Measurements from ENCODE around the gene CSTPP1. TPM values are rescaled to one million over a fixed set of nuclear protein-coding genes. Genes with fewer than 3 reads are reported as not detected.

Gene CSTPP1
- total RNA-seq, 1 donor from 2014 or later: 29.6 TPM

DNA sequence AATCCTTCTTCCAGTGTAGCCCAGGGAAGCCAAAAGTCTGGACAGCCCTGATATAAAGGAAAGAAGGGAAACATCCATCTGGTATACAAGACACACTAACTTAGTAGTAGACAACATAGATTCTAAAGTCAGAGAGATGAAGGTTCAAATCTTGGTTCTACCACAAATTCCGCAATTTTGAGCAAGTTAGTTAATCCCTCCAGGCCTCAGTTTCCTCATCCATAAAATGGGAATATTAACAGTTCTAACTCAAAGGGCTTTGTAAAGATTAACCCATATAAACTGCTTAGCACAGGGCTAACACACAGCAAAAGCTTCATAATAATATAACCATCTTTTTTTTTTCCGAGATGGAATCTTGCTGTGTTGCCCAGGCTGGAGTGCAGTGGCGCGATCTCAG lies 29.0 kb upstream of the CSTPP1 start:
- Histone ChIP-seq H2AFZ (ENCODE audit: low read depth, low read length) (no peak overlapping the region), H3K27me3 (ENCODE audit: insufficient read depth, low read length) (no peaks in the 10 kb centered on the region), H3K9ac (ENCODE audit: low read length) (no peak overlapping the region), H3K79me2 (ENCODE audit: insufficient read depth, low read length) (no peaks in the 10 kb centered on the region), H3K4me2 (ENCODE audit: low read length) (no peak overlapping the region), H3K4me1 (ENCODE audit: insufficient read depth, low read length) (peaks cover 9% of the 10 kb centered on the region), H4K20me1 (ENCODE audit: insufficient read depth, low read length) (no peaks in the 10 kb centered on the region), H3K27ac (ENCODE audit: low read depth, low read length) (no peak overlapping the region), H3K36me3 (ENCODE audit: insufficient read depth, low read length) (no peaks in the 10 kb centered on the region), H3K4me3 (ENCODE audit: insufficient read depth, low read depth, low read length) (no peak overlapping the region), H3K9me3 (ENCODE audit: insufficient read depth, low read depth, low read length) (no peaks in the 10 kb centered on the region)
- FAIRE-seq: no peak
- Mint-ChIP-seq H3K36me3 (ENCODE audit: low read depth, unreplicated experiment) (peaks cover 1% of the 10 kb centered on the region), H3K27me3 (ENCODE audit: low read depth, unreplicated experiment) (no peaks in the 10 kb centered on the region), H3K4me3 (ENCODE audit: unreplicated experiment) (no peak overlapping the region), H3K4me1 (ENCODE audit: low read depth, unreplicated experiment) (peaks cover 13% of the 10 kb centered on the region), H3K27ac (ENCODE audit: unreplicated experiment) (no peak overlapping the region), H3K9me3 (ENCODE audit: unreplicated experiment) (no peaks in the 10 kb centered on the region)
- no peak for TF ChIP-seq EZH2 (IDR thresholded peaks at IDR 0.05; ENCODE audit: insufficient read depth, low read length)
- TF ChIP-seq, protein P1, sequence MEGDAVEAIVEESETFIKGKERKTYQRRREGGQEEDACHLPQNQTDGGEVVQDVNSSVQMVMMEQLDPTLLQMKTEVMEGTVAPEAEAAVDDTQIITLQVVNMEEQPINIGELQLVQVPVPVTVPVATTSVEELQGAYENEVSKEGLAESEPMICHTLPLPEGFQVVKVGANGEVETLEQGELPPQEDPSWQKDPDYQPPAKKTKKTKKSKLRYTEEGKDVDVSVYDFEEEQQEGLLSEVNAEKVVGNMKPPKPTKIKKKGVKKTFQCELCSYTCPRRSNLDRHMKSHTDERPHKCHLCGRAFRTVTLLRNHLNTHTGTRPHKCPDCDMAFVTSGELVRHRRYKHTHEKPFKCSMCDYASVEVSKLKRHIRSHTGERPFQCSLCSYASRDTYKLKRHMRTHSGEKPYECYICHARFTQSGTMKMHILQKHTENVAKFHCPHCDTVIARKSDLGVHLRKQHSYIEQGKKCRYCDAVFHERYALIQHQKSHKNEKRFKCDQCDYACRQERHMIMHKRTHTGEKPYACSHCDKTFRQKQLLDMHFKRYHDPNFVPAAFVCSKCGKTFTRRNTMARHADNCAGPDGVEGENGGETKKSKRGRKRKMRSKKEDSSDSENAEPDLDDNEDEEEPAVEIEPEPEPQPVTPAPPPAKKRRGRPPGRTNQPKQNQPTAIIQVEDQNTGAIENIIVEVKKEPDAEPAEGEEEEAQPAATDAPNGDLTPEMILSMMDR (IDR thresholded peaks at IDR 0.05; ENCODE audit: insufficient read depth, low read depth, low read length): no peak
- DNase-seq (ENCODE audit: low read depth): no peak

DNA sequence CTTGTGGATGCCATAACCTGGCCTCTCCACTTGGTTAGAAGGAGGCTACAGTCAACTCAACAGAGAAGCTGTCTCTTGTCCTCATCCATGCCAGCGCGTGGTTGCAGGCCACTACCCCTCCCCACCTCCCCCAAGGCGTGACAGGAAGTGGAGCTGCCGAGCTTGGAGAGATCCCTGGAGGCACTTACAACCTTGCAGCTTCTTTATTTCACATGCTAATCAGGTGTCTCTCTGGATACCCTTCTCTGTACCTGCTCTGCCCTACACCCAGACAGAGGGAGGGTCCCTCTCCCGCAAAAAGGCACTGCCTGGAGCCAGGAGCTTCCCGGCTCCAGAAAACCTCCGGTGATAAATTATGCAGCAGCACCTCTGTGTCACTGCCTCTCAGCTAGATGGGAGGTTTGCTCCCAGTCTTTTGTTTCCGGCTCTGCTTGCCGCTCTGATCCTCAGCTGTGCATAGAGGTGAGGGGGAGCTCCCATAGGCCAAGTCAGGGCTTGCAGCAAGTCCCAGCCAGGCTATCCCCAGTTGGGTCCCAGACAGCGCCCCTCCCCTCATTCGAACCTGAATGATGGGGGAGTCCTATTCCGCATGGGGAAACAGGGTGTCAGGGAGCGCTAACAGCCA lies 23.9 kb upstream of the CSTPP1 start:
- Histone ChIP-seq H3K4me3 (ENCODE audit: insufficient read depth, low read depth, low read length) (peak overlapping the region; percentile 48), H3K4me1 (ENCODE audit: insufficient read depth, low read length) (peaks cover 35% of the 10 kb centered on the region), H3K36me3 (ENCODE audit: insufficient read depth, low read length) (no peaks in the 10 kb centered on the region), H3K79me2 (ENCODE audit: insufficient read depth, low read length) (no peaks in the 10 kb centered on the region), H4K20me1 (ENCODE audit: insufficient read depth, low read length) (no peaks in the 10 kb centered on the region), H3K9ac (ENCODE audit: low read length) (peak overlapping the region; percentile 42), H3K4me2 (ENCODE audit: low read length) (peak overlapping the region; percentile 84), H2AFZ (ENCODE audit: low read depth, low read length) (peak overlapping the region; percentile 71), H3K9me3 (ENCODE audit: insufficient read depth, low read depth, low read length) (no peaks in the 10 kb centered on the region), H3K27ac (ENCODE audit: low read depth, low read length) (no peak overlapping the region), H3K27me3 (ENCODE audit: insufficient read depth, low read length) (no peaks in the 10 kb centered on the region)
- H3K27ac Mint-ChIP-seq (ENCODE audit: unreplicated experiment): peak overlapping the region; percentile 63
- no peaks in the 10 kb centered on the region for H3K9me3 Mint-ChIP-seq (ENCODE audit: unreplicated experiment)
- DNase-seq (ENCODE audit: low read depth) (no peak), FAIRE-seq (no peak)
- TF ChIP-seq, protein P1 (IDR thresholded peaks at IDR 0.05; ENCODE audit: insufficient read depth, low read depth, low read length): no peak
- TF ChIP-seq EZH2 (IDR thresholded peaks at IDR 0.05; ENCODE audit: insufficient read depth, low read length): no peak
- H3K36me3 Mint-ChIP-seq (ENCODE audit: low read depth, unreplicated experiment): no peaks in the 10 kb centered on the region
- H3K27me3 Mint-ChIP-seq (ENCODE audit: low read depth, unreplicated experiment): no peaks in the 10 kb centered on the region
- H3K4me1 Mint-ChIP-seq (ENCODE audit: low read depth, unreplicated experiment): peaks cover 37% of the 10 kb centered on the region
- peak overlapping the region; percentile 79 for H3K4me3 Mint-ChIP-seq (ENCODE audit: unreplicated experiment)

DNA sequence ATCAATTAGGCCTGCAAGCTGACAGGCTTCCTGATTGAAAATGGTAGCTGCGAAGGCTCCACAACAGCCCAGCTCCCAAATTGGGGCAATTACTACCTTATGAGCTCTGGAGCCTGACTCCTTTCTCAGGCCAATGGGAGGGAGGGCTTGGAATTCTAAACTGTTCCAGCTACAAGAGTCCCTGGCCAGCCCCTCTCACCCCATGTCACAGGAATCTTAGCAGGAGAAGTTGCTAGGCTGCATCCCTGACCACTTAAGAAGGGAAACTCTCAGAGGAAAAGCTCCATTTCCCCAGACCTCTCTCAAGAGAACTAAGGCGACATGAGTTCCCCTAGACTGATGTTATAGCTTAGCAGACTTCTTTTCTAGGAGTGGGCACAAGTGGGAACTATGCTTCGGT lies 23.1 kb upstream of the CSTPP1 start:
- H4K20me1 ChIP-seq (ENCODE audit: insufficient read depth, low read length): no peaks in the 10 kb centered on the region
- peak overlapping the region; percentile 84 for H3K4me2 ChIP-seq (ENCODE audit: low read length)
- H3K79me2 ChIP-seq (ENCODE audit: insufficient read depth, low read length): no peaks in the 10 kb centered on the region
- no peak overlapping the region for H3K27ac Mint-ChIP-seq (ENCODE audit: unreplicated experiment)
- H3K27me3 ChIP-seq (ENCODE audit: insufficient read depth, low read length): no peaks in the 10 kb centered on the region
- H3K4me1 ChIP-seq (ENCODE audit: insufficient read depth, low read length): peaks cover 35% of the 10 kb centered on the region
- H3K9ac ChIP-seq (ENCODE audit: low read length): no peak overlapping the region
- no peaks in the 10 kb centered on the region for H3K9me3 Mint-ChIP-seq (ENCODE audit: unreplicated experiment)
- H3K27me3 Mint-ChIP-seq (ENCODE audit: low read depth, unreplicated experiment): no peaks in the 10 kb centered on the region
- no peak for DNase-seq (ENCODE audit: low read depth)
- no peak overlapping the region for H3K27ac ChIP-seq (ENCODE audit: low read depth, low read length)
- peaks cover 37% of the 10 kb centered on the region for H3K4me1 Mint-ChIP-seq (ENCODE audit: low read depth, unreplicated experiment)
- FAIRE-seq: no peak
- no peaks in the 10 kb centered on the region for H3K36me3 Mint-ChIP-seq (ENCODE audit: low read depth, unreplicated experiment)
- no peak overlapping the region for H2AFZ ChIP-seq (ENCODE audit: low read depth, low read length)
- no peak overlapping the region for H3K4me3 ChIP-seq (ENCODE audit: insufficient read depth, low read depth, low read length)
- TF ChIP-seq, protein P1 (IDR thresholded peaks at IDR 0.05; ENCODE audit: insufficient read depth, low read depth, low read length): no peak
- no peak for TF ChIP-seq EZH2 (IDR thresholded peaks at IDR 0.05; ENCODE audit: insufficient read depth, low read length)
- peak overlapping the region; percentile 79 for H3K4me3 Mint-ChIP-seq (ENCODE audit: unreplicated experiment)
- H3K36me3 ChIP-seq (ENCODE audit: insufficient read depth, low read length): no peaks in the 10 kb centered on the region
- H3K9me3 ChIP-seq (ENCODE audit: insufficient read depth, low read depth, low read length): no peaks in the 10 kb centered on the region
